ENCODE measurements around the gene GLE1.

Gene GLE1

DNA sequence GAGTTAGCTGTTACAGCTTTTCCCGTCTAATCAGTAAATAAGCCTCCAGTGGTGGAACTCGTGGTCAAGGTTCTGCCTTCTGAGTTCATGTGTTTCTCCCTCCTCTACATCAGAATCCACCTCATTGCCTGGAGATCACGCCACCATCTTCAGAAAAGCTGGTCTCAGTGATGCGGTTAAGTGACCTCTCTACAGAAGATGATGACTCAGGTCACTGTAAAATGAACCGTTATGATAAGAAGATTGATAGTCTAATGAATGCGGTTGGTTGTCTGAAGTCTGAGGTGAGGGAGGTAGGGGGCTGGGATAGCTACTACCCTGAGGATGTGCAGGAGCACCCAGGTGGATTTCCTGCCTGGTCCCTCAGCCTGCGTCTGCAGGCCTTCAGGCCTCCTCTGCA, 35.4 kb upstream of the GLE1 start:
- TF ChIP-seq, protein P1, sequence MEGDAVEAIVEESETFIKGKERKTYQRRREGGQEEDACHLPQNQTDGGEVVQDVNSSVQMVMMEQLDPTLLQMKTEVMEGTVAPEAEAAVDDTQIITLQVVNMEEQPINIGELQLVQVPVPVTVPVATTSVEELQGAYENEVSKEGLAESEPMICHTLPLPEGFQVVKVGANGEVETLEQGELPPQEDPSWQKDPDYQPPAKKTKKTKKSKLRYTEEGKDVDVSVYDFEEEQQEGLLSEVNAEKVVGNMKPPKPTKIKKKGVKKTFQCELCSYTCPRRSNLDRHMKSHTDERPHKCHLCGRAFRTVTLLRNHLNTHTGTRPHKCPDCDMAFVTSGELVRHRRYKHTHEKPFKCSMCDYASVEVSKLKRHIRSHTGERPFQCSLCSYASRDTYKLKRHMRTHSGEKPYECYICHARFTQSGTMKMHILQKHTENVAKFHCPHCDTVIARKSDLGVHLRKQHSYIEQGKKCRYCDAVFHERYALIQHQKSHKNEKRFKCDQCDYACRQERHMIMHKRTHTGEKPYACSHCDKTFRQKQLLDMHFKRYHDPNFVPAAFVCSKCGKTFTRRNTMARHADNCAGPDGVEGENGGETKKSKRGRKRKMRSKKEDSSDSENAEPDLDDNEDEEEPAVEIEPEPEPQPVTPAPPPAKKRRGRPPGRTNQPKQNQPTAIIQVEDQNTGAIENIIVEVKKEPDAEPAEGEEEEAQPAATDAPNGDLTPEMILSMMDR (IDR thresholded peaks at IDR 0.05; ENCODE audit: extremely low read depth, missing control alignments) = no peak
- DNase-seq (ENCODE audit: low spot score) = no peak

DNA sequence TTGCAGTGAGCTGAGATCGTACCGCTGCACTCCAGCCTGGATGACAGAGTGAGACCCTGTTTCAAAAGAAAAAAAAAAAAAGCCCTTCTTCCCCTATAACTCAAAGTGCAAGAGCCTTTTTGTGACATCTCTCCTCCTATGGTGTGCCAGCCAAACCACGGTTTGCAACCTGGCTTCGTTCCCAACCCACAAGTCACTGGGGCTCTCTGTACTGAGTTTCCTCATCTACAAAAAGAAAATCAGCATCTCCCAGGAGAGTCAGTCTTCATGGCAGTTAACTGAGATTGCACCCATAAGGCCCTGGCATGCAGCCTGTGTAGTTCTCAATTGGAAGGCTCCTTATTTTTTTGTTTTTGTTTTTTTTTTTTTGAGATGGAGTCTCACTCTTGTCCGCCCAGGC, 34.0 kb upstream of the GLE1 start:
- TF ChIP-seq, protein P1 (IDR thresholded peaks at IDR 0.05; ENCODE audit: extremely low read depth, missing control alignments) = no peak
- no peak for DNase-seq (ENCODE audit: low spot score)

DNA sequence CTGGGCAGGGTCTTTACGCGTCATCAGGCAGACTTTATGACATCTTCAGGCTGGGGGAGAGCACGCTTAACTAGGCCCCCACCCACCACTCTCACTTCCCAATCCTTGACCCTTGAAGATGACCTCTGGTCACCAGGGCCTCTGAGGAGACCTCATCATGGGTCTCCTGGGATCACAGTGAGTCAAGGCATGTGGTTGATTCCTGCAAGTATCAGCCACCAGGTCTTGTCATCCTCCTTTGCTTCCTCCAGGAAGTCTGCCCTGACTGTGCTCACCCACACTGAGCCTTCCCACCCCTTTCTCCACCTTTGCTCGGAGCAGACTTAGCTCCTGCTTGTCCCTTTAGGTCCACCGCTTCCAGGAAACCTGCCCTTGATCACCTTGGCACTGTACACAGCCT, 31.4 kb upstream of the GLE1 start:
- TF ChIP-seq, protein P1 (IDR thresholded peaks at IDR 0.05; ENCODE audit: extremely low read depth, missing control alignments) = no peak
- DNase-seq (ENCODE audit: low spot score) = no peak

DNA sequence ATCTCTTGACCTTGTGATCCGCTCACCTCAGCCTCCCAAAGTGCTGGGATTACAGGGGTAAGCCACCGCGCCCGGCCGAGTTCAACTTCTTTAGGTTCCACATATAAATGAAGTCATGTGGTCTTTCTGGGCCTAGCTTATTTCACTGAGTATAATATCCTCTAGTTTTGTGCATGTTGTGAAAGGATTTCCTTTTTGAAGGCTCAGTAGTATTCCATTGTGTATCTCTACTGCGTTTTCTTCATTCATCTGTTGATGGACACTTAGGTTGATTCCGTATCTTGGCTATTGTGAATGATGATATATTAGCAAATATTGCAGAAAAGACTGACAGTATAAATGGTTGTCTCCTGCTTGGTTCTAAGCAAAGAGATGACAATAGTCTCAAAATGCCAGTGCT, 28.7 kb upstream of the GLE1 start:
- no peak for DNase-seq (ENCODE audit: low spot score)
- TF ChIP-seq, protein P1 (IDR thresholded peaks at IDR 0.05; ENCODE audit: extremely low read depth, missing control alignments) = no peak

DNA sequence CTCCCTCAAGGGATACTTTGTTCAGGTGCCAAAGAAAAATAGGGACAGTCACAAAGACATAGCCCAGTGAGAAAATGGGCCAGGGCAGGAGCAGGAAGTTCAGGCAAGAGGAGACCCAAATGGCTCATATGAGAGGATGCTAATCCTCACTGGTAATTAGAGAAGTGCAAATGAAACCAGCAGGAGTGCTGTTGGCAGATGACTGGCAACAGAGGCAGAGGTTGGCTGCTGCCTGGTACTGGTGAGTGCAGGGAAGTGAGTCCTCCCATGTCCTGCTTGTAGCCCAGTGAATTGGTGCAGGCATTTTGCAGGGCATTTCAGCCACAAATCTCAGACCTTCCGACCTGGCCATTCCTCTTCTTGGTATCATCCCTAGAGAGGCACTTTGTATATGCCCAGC, 25.3 kb upstream of the GLE1 start:
- no peak for DNase-seq (ENCODE audit: low spot score)
- TF ChIP-seq, protein P1 (IDR thresholded peaks at IDR 0.05; ENCODE audit: extremely low read depth, missing control alignments) = no peak

DNA sequence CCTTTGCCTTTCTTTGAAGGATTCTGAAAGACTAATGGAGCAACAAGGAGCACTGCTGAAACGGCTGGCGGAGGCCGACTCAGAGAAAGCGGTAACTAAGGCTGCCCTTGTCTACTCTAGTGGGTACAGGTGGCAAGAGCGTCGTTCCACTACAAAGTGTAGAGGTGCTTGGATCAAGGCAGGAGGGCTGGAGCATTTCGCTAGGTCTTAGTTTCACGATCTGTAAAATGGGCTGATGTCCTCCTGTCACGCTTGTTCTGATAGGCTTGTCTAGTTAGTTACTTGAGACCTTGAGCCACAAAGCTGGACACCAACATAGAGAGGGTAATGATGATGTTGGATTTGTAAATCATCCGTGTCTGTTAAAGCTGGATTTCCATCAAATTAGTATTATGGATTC, 23.0 kb upstream of the GLE1 start:
- DNase-seq (ENCODE audit: low spot score) = no peak
- TF ChIP-seq, protein P1 (IDR thresholded peaks at IDR 0.05; ENCODE audit: extremely low read depth, missing control alignments) = no peak

DNA sequence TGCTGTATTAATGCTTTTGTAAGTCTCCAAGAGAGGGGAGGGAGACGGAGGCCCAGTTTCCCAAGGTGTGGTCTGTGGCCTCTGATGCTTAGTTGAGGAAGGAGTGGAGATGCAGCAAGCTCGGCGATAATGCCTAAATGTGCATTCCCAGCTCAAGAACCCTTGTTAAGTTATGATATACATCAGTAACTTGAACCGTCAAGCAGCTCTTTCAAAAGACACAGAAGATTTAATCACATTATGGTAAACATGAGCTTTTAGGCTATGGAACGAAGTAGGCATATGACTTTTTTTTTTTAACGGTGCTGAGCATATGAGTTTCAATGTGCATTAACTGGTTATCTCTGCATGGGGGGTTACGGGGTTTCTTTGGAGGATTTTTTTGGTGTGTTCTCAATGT, 22.3 kb upstream of the GLE1 start:
- TF ChIP-seq, protein P1 (IDR thresholded peaks at IDR 0.05; ENCODE audit: extremely low read depth, missing control alignments) = no peak
- no peak for DNase-seq (ENCODE audit: low spot score)
